Forelimb muscle (tissue), 1 donor: ENCODE measurements around the gene CLCF1. TPM values are rescaled to one million over a fixed set of nuclear protein-coding genes. Genes with fewer than 3 reads are reported as not detected.

Experiments used
- DNase-seq: peaks from one replicate; pipeline ENCODE4 v3.0.0-alpha.2; 2013; ENCODE audit warnings: low read depth
- polyA plus RNA-seq: library from polyadenylated mRNA; unstranded; fragments of 120-200 nt; gene quantifications from one replicate; pipeline ENCODE4 v1.2.1, GENCODE V29; 2013; ENCODE audit not compliant: insufficient read length

CLCF1 gene
- polyA plus RNA-seq, 1 donor = 3.6 TPM

DNA sequence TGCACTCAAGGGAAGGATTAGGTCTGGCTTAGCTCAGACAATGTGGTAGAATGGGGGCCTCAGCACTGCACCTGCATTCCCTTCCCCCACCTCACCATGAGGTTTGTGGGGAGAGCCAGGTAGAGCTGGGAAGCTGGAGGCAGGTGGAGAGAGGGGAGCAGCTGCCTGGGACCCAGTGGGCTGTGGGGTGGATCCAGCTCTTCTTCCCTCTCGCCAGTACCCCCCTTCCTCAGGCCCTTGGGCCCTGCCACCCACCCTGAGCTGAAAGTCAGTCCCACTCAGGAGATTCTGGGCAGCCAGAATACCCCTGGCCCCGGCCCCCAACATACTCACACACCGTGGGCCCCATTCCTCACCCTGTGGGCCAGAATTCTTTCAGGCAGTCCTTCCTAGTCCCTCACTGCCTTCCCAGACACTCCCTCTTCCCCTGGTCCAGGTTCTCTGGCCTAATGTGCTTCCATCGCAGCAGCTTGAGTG, 17.0 kb downstream of the CLCF1 start:
- no peak for DNase-seq

DNA sequence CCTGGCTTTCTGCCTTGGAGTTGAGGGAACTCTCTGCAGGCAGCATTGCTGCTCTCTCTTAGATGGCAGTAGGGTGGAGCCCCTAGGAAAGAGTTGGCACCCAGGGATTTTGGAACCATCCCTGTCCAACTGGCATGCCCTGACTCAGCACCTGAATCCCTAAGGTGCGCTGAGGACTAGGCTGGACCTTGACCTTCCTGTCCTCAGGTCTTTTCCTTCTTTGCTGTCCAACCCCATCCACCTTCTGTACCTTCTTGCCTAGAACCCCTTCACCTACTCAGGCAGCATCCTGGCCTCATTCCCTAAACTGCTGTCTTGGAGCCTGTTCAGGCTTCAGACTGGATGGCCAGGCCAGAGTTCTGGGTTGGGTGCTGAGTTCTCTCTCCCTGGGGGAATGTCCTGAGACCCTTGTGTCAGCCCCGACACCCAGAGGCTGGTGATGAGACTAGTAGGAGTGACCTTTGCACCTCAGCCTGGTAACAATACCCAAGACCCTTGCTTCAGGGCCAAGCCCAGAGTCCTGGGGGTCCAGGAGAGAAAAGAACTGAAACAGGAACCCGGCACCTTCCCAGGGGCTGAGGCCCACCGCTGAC, 17.5 kb downstream of the CLCF1 start:
- DNase-seq = no peak

DNA sequence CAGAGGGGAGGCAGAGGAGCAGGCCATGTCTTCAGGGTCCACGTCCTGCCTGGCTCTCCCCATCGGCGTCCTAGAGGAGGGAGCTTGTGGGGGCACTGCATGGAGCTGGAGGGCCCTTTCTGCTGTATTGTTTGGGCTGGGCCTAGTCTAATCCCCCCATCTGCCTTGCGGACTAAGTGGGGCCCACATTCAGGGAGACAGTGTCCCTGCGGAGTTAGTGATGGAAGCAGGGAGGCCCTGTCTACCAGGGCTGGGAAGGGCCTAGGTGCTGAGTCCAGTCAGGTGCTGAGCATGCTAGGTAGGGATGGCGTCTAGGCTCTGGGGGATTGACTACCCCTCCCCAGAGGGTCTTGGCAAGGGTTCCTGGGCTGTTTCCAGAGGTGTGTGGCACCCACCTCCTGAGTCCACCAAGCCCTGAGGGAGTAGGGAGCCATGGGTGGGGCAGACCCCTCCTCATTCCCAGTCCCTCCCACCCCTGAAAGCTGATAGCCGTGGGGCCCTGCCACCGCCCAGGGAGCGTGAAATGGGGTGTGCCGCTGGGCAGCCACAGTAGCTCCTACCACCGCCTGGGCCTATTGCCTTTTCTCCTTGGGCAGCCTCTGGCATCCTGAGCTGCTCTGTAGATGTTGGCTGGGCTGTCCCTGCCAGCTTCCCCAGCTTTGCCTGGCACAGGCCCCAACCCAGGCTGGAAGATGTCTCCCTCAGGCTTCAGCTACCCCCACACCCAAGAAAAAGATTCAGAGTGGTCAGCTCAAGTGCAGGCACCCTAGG, 18.2 kb downstream of the CLCF1 start:
- no peak for DNase-seq

DNA sequence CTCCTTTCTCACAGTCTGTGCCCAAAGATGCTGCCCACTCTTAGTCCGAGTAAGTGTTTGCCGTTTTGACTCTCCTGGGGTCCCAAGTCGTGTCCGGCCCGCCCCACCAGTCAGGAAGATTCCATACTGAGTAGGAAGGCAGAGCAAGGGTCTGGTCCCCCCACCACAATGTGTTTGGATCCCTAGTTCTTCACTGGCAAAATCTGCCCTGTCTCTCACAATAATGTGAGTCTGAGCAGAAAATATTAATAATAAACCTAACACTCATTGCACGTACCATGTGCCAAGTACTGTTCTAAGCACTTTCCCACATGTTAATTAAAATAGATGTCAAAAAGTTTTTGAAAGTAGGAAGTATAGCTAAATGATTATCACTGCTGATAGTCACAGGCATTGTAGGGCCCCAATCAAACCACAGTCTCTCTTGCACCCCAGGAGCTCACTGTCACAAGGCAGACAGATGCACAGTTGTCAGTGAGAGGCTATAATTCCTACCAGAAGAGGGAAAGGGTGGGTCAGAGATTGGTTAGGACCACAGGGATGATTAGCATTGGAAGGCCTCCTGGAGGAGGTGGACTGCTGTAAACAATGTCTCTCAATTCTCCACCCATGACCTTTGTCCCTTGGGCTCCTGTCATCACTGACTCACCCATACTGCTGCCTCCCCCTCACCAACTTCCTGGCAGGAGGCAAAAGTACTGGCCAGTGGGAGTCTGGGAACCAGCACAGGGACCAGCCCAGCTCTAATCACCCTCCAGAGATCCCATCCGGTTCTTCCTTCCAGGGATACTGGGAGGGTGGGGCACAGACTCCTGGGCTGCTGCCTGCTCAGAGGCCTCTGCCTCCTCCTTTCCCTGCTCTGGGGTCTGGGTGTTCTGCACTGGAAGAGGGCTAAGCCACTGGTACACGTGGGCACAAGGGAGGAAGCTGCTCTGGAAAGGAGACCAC, 19.0 kb downstream of the CLCF1 start:
- no peak for DNase-seq

DNA sequence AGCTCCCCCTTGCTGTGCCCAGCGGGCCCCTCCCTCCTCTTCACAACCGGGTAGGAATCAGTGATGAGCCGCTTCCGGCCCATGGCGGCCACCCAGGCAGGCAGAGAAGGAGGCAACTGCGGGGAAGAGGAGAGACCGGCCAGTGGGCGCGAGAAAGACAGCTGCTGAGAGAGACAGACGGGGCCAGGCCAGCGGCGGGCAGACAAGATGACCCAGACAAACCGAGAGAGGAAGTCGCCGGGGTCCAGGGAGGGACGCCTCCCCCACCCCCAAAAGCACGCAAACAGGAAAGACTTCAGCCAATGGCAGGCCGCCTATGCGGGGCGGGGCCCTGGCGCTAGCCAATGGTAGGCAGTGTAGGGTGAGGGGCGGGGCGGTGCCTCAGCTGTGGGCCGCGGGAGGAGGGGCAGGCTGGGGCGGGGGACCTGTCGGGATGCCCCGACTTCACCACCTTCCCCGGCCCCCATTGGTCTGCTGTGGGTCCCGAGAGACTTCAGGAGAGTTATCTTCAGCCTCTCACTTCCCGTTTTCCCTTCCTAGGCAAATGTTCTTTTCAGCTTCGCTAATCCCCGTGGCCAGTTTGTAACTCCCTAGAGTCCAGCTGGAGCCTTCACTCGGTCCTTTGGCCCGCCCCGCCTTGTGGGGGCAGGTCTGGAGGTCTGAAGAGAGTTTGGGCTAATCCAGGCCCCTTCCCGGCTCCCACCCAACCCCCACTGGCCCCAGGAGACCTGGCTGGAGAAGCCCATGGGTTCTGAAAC, 19.9 kb downstream of the CLCF1 start, which contains the start of gene POLD4:
Gene POLD4 (minus strand): TSS at position 230 of the 758 bp plus-strand sequence. CDS start 147 bp downstream, at position 83.
- peak; percentile 78 for DNase-seq

DNA sequence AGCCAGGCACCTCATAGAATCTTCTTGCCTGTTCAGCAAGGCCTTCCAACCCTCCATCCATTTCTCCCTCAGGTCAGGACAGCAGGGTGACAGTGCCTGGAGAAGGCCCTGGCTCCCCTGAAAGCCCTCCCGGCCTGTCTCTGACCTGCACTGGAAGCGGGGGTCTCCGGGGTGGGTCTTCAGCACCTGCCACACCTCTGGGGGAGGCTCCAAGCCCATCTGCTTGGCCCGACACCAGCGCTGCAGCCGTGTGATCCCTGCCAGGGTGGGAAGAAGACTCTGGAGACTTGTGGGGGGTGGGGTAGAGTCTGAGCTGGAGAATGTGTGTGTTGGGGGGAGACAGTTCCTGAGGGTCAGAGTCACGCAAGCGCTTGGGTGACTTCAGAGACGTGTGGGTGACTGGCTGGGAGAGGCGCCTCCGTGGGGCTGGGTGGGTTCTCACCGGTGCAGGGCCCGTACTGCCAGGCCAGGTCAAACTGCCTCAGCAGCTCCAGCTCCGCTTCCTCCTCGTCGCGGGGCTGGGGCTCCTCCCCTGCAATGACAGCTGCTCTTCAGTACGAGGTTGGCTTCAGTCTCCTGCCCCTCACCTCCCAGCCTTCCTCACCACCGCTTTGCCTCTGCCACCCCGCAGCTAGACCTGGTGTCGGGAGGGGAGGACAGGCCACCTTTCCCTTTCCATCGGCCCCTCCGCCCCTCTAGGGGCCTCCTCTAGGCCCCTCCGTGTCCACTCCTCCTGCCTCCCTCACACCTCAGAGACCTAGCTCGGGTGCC, 20.7 kb downstream of the CLCF1 start:
- DNase-seq = no peak

DNA sequence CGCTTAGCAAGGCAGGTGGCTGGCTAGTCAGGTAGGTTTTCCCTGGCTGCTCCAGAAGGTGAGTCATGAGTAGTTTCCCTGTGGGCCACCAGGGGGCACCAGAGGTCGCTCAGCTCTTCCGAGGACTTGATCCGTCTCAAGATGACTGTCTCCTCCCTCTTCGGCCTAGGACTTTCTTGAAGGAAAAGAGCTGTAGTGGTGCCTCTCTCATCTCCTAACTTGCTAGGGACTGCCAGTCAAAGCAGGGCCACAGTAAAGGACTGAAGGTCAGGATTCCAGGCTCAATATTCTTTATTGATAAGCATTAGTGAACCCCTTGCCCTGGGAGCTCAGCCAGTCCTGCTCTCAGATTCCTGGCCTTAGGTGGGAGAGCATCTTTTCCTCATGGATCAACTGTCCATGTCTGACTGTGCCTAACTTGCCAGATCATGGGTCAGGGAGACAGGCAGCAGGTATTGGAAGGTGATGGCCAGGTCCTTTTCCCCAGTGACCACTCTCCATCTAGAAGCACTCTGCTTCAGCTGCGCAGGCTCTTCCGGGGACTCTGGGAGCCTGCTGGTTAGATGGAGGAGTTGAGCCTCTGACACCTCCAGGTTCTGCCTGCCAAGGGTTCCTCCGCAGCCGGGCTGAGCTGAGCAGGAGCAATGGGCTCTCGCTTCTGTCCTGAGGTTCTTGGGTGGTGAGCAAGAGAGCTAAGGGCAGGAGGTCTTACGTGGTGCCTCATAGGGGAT, 22.0 kb downstream of the CLCF1 start:
- DNase-seq = no peak

DNA sequence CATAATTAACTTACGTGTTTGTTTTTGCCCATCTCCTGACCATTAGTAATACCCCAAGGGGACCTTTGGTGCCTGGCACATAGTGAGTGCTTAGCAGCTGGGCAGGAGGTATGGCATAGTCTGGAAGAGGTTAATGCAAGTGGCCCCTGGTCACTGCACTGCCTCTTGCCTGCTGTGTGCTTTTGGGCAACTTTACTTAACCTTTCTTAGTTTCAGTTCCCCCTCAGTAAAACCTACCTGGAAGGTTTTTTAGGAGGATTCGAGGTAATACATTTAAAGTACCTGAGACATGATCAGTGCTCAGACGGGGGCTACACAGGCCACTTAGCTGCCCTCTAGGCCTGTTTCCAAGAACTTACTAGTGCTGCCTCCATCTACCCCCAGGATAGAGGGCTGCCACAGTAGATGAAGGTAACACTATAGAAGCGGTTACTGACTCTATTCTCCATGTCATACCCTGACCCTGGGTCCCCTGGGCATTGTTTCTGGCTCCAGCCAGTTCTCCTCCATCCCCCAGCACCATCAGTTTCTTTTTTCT, 23.4 kb downstream of the CLCF1 start:
- no peak for DNase-seq

DNA sequence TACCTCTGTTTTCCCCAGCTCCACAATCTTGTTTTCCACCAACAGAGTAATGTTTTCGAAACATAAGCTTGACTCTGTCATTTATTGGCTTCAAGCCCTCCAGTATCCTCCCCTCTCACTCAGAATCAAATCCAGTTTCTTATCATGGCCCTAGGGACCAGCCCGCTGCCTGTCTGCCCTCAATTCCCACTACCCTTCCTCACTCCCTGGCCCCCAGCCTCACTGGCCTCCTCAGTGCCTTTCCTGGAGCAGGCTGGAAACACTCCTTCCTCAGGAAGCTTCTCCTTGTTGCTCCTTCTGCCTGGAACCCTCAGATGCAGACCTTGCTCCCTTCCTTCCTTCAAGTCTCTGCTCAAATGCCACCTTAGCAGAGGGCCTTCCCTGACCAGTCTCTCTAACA, 23.9 kb downstream of the CLCF1 start:
- no peak for DNase-seq

DNA sequence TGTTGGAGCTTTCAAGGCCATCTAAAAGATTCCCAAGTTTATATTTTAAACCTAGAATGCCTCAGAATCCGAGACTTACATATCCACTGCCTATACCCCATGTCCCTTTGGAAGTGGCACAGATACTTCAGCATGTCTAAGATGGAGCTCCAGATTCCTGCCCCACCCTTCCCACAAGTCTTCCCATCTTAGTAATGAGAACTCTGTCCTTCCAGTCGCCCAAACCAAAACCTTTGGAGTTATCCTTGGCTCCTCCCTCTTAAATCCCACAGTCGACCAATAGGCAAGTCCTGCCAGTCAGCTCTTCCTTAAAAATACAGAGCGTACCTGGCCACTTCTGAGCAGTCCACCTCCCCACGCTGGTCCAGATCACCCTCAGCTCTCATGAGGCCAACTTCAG, 24.4 kb downstream of the CLCF1 start:
- DNase-seq = no peak

DNA sequence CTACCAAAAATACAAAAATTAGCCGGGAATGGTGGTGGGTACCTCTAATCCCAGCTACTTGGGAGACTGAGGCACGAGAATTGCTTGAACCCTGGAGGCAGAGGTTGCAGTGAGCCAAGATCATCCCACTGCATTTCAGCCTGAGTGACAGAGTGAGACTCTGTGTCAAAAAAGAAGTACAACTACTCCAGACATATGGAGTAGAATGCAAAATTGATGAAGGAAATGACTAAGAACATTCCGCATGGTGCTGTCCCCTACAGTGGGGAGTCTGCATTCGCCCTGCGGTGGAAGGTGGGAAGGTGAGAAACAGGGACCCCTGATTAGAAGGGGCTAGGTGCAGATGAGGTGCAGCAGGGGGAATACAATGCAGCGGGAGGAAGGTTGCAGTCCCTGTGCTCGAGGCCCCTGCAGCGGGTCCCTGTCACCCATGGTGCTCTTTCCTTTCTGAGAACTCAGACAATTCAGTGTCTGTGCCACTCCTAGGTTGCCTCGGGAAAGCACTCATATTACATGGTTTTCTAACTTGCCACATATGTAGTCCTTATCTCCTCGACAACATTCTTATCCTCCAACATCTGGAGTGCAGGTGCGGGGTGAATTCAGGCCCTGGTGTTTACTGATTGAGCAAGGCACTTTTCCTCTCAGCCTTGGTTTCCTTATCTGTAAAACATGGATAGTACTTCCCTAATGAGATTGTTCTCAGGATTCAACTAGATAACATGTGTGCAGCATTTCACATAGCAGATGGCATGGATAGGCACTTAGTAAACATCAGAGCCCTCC, 25.2 kb downstream of the CLCF1 start:
- DNase-seq = no peak

DNA sequence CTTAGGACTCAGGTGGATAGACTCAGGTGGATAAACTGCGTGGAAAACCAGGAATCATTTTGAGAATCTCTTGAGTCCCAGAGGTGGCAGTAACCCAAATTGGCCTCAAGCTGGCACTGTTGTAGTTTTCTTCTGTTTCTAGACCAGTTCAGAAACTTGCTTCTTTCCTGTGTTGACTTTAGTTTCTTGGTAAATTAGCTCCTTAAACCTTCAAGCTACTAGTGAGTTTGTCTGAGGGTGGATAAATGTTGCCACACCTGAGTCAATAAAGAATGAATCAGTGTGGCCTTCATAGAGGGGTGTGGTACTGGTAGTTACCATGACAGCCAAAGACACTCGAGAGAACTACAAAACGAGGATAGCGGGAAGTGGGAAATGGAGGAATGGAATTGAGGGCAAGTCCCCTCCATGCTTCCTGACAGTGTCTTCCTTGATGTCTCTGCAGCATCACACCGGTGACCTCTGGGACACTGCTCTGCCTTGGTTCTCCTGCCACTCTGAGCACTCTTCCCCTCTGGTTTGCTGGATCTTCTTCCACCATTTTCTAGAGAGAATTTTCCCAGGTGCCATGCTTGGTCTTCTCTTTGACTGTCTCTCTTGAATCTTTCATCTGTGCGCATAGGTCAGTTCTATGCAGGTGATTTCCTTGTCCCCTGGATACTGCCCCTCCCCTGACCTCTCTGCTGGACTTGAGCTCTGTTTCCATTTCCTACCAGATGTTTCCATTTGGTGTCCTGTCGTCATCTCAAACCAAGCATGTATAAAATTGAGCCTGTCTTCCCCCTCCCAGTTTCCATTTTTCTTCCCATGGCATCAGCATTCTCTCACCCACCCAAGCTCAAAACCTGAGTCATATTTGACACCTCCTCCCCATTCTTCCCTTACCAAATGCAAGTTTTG, 27.2 kb downstream of the CLCF1 start:
- no peak for DNase-seq

DNA sequence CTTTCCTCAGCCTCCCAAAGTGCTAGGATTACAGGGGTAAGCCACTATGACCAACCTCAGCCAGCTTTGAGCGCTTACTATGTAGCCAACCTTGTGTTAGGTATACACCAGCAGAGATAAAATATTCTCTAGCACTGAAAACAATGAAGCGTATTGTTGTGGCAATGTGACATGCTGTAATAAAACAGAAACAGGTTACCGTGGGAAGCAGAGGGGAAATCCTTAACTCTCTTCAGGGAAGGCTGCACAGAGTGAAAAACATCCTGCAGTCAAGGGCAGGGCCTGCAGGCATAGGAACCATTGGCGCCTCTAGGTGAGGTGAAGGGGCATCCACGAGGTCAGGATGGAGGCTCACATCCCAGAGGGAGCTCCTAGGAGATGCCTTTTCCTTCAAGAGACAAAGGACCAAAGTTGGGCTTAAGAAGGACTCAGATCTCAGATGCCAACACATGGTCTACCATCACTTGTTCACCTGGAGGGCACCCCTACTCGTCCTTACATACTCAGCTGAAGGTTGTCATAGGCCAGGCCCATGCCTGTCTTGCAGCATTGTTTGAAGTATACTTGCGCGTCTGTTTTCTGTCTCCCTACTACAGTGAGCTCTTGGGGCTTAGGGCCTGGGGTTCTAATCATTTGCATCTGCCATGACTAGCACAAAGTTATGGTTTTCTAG, 28.0 kb downstream of the CLCF1 start:
- no peak for DNase-seq

DNA sequence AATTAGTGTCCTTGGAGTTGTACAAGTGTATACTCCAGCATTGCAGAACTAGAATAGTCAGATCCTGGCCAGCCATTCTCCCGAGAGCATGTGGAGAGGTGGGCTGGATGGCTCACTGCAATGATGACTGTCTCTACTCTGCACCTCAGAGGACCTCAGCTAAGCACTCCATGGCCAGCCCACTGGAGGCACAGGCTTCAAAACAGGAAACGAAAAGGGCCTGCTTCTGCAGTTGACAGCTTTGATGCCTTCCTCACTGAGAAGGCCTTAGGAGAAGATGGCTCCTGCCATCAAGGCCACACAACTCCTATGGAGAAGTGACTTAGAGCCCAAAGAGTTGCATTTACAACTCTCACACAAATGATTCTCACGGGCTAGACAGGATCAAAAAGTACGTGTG, 29.1 kb downstream of the CLCF1 start:
- no peak for DNase-seq

DNA sequence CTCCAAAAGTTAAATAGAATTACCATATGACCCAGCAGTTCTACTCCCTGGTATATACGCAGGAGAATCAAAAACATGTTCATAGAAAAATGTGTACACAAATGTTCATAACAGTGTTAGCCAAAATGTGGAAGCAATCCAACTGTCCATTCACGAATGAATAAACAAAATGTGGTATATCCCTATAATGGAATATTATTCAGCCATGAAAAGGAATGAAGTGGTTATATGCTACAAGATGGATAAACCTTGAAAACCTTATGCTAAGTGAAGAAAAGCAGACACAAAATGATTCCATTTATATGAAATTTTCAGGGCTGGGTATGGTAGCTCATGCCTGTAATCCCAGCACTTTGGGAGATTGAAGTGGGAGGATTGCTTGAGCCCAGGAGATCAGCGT, 36.1 kb downstream of the CLCF1 start:
- DNase-seq = no peak

DNA sequence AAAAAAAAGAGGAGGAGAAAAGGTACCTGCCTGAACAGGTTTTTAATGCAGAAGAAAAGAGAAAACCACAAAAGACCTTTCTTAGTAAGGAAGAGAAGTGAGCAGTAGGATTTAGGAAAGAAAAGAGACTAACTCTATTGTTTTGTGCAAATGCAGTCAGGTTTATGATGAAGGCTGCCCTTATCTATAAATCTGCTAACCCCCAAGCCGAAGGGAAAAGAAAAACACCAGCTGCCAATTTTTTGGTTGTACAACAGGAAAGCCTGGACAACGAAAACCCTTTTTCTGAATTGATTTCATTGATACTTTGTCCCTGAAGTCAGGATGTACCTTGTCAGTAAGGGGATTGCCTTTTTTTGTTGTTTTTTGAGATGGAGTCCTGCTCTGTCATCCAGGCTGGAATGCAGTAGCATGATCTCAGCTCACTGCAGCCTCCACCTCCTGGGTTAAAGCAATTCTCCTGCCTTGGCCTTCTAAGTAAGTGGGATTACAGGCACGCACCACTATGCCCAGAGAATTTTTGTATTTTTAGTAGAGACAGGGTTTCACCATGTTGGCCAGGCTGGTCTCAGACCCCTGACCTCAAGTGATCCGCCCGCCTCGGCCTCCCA, 41.2 kb downstream of the CLCF1 start:
- no peak for DNase-seq

DNA sequence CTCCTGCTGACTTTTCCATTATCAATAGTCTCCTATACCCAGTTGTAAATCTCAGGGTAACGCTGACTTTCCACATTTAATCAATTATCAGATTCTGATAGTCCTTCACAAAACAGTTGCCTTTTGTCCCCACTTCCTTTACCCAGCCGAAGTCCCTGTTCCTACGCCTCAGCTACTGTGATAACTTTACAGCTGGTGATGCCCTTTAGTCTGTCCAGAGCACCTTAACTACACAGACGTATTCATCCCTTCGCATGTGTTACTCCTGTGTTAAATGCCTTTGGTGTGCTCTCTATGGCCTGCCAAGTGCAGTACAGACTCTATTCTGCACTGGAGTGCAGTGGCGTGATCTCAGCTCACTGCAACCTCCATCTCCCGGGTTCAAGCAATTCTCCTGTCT, 49.9 kb downstream of the CLCF1 start:
- no peak for DNase-seq
